Measurements from ENCODE around the gene CDC16. TPM values are rescaled to one million over a fixed set of nuclear protein-coding genes. Genes with fewer than 3 reads are reported as not detected.

CDC16 gene
- total and polyA plus RNA-seq, 2 donors (not counting 1 experiment from before 2014, with no cell fraction given) = 94.8 to 127 TPM

- Histone ChIP-seq H3K79me2 (ENCODE audit: control insufficient read depth, insufficient read depth, low read length) (peaks cover 81% of the 10 kb centered on the region), H3K27ac (ENCODE audit: low read length in 2 of 2) (no peak overlapping the region), H3K4me3 (ENCODE audit: control extremely low read depth in 1 of 5, extremely low read depth in 1 of 5, insufficient read depth in 1 of 5, low read depth in 2 of 5, low read length in 4 of 5) (no peak overlapping the region), H3K4me2 (replicated peaks; ENCODE audit: low read depth, low read length, poor library complexity, severe bottlenecking) (no peak overlapping the region), H2AFZ (ENCODE audit: insufficient read depth, low read depth, low read length, poor library complexity, severe bottlenecking) (no peak overlapping the region), H3K9ac (ENCODE audit: low read length) (no peak overlapping the region), H3K36me3 (replicated peaks in 1 of 2; ENCODE audit: control extremely low read depth in 1 of 2, control insufficient read depth in 1 of 2, extremely low read depth in 1 of 2, insufficient read depth in 2 of 2, low read length in 1 of 2) (peaks cover 0 to 43% of the 10 kb centered on the region in 2 experiments), H3K27me3 (replicated peaks in 1 of 4; ENCODE audit: control extremely low read depth in 1 of 4, control insufficient read depth in 3 of 4, insufficient read depth in 4 of 4, low read length in 3 of 4) (no peaks in the 10 kb centered on the region), H3K4me1 (ENCODE audit: control insufficient read depth in 2 of 2, insufficient read depth in 2 of 2, low read length in 2 of 2) (peaks cover 9 to 13% of the 10 kb centered on the region in 2 donors), H4K20me1 (ENCODE audit: control insufficient read depth, insufficient read depth, low read length, poor library complexity, severe bottlenecking) (peaks cover 40% of the 10 kb centered on the region), H3K9me3 (ENCODE audit: control extremely low read depth in 1 of 3, control insufficient read depth in 2 of 3, insufficient read depth in 1 of 3, low read length in 2 of 3) (no peaks in the 10 kb centered on the region)
- no peak for DNase-seq
- WGBS (ENCODE audit: insufficient coverage) = 97% methylated on average over 6 of the region's 8 CpGs
- no peaks in the 10 kb centered on the region for H3K9me3 Mint-ChIP-seq (ENCODE audit: insufficient read depth)
- intact Hi-C loops (cut with micrococcal nuclease) = no loop called here
- ATAC-seq (ENCODE audit: low read depth) = no peak
- ChIA-PET CTCF (no interaction called here), POLR2A (no interaction called here)
- H3K27me3 Mint-ChIP-seq = no peaks in the 10 kb centered on the region
- no peak overlapping the region for H3K27ac Mint-ChIP-seq
- H3K4me3 Mint-ChIP-seq = no peak overlapping the region
- H3K4me1 Mint-ChIP-seq = peaks cover 19% of the 10 kb centered on the region
- TF ChIP-seq EZH2 (IDR thresholded peaks at IDR 0.05; ENCODE audit: borderline replicate concordance, insufficient read depth, low read depth, low read length, poor library complexity, severe bottlenecking) = no peak
- TF ChIP-seq, protein P1, sequence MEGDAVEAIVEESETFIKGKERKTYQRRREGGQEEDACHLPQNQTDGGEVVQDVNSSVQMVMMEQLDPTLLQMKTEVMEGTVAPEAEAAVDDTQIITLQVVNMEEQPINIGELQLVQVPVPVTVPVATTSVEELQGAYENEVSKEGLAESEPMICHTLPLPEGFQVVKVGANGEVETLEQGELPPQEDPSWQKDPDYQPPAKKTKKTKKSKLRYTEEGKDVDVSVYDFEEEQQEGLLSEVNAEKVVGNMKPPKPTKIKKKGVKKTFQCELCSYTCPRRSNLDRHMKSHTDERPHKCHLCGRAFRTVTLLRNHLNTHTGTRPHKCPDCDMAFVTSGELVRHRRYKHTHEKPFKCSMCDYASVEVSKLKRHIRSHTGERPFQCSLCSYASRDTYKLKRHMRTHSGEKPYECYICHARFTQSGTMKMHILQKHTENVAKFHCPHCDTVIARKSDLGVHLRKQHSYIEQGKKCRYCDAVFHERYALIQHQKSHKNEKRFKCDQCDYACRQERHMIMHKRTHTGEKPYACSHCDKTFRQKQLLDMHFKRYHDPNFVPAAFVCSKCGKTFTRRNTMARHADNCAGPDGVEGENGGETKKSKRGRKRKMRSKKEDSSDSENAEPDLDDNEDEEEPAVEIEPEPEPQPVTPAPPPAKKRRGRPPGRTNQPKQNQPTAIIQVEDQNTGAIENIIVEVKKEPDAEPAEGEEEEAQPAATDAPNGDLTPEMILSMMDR (IDR thresholded peaks at IDR 0.05) = no peak
Observed at GRCh38 chr13:114286808-114287207, 52.1 kb downstream of the CDC16 start.

DNA sequence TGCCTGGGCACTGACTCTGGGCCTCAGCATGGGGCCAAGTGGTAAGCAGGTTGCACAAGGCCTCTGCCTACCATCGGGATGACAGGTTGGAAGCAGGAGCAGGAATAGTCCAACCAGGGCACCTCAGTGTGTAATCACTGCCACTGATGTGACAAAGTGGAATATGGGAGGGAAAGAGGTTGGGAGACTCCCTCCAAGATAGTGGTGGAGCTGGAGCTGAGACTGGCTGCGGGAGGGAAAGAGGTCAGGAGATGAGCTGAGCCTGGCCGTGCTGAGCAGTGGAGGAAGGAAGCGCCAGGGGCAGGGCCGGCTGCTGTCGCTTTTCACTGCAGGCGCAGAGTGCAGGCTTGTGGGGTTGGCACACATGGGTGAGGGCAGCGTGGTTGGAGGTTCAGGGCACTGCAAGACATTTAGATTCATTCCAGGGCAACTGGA lies 53.5 kb downstream of the CDC16 start:
- Histone ChIP-seq H3K36me3 (replicated peaks in 1 of 2; ENCODE audit: control extremely low read depth in 1 of 2, control insufficient read depth in 1 of 2, extremely low read depth in 1 of 2, insufficient read depth in 2 of 2, low read length in 1 of 2) (peaks cover 1 to 56% of the 10 kb centered on the region in 2 experiments), H3K79me2 (ENCODE audit: control insufficient read depth, insufficient read depth, low read length) (peaks cover 80% of the 10 kb centered on the region), H3K9ac (ENCODE audit: low read length) (no peak overlapping the region), H4K20me1 (ENCODE audit: control insufficient read depth, insufficient read depth, low read length, poor library complexity, severe bottlenecking) (peaks cover 40% of the 10 kb centered on the region), H3K4me2 (replicated peaks; ENCODE audit: low read depth, low read length, poor library complexity, severe bottlenecking) (no peak overlapping the region), H2AFZ (ENCODE audit: insufficient read depth, low read depth, low read length, poor library complexity, severe bottlenecking) (no peak overlapping the region), H3K27me3 (replicated peaks in 1 of 4; ENCODE audit: control extremely low read depth in 1 of 4, control insufficient read depth in 3 of 4, insufficient read depth in 4 of 4, low read length in 3 of 4) (no peaks in the 10 kb centered on the region), H3K9me3 (ENCODE audit: control extremely low read depth in 1 of 3, control insufficient read depth in 2 of 3, insufficient read depth in 1 of 3, low read length in 2 of 3) (no peaks in the 10 kb centered on the region), H3K4me3 (ENCODE audit: control extremely low read depth in 1 of 5, extremely low read depth in 1 of 5, insufficient read depth in 1 of 5, low read depth in 2 of 5, low read length in 4 of 5) (no peak overlapping the region), H3K27ac (ENCODE audit: low read length in 2 of 2) (no peak overlapping the region), H3K4me1 (ENCODE audit: control insufficient read depth in 2 of 2, insufficient read depth in 2 of 2, low read length in 2 of 2) (peaks cover 4 to 6% of the 10 kb centered on the region in 2 donors)
- no peak overlapping the region for H3K27ac Mint-ChIP-seq
- H3K4me3 Mint-ChIP-seq = no peak overlapping the region
- H3K9me3 Mint-ChIP-seq (ENCODE audit: insufficient read depth) = no peaks in the 10 kb centered on the region
- no peaks in the 10 kb centered on the region for H3K27me3 Mint-ChIP-seq
- POLR2A ChIA-PET = no interaction called here
- H3K4me1 Mint-ChIP-seq = peaks cover 12% of the 10 kb centered on the region
- intact Hi-C loops (cut with micrococcal nuclease) = no loop called here
- ATAC-seq (ENCODE audit: low read depth) (no peak), DNase-seq (no peak)
- CTCF ChIA-PET = no interaction called here
- TF ChIP-seq EZH2 (IDR thresholded peaks at IDR 0.05; ENCODE audit: borderline replicate concordance, insufficient read depth, low read depth, low read length, poor library complexity, severe bottlenecking) = no peak
- TF ChIP-seq, protein P1 (IDR thresholded peaks at IDR 0.05) = no peak
- 94% methylated on average over 8 of the region's 8 CpGs for WGBS (ENCODE audit: insufficient coverage)

Measured in B cell (primary cell).